HG03108 (cell line): ENCODE results near the gene JARID2.

ENCODE experiments used
- ATAC-seq: cut with Tn5 transposase; IDR thresholded peaks from one replicate; pipeline ENCODE4 v1.9.1; 2021; ENCODE audit warnings: moderate library complexity; ENCODE audit not compliant: unreplicated experiment

JARID2 gene

DNA sequence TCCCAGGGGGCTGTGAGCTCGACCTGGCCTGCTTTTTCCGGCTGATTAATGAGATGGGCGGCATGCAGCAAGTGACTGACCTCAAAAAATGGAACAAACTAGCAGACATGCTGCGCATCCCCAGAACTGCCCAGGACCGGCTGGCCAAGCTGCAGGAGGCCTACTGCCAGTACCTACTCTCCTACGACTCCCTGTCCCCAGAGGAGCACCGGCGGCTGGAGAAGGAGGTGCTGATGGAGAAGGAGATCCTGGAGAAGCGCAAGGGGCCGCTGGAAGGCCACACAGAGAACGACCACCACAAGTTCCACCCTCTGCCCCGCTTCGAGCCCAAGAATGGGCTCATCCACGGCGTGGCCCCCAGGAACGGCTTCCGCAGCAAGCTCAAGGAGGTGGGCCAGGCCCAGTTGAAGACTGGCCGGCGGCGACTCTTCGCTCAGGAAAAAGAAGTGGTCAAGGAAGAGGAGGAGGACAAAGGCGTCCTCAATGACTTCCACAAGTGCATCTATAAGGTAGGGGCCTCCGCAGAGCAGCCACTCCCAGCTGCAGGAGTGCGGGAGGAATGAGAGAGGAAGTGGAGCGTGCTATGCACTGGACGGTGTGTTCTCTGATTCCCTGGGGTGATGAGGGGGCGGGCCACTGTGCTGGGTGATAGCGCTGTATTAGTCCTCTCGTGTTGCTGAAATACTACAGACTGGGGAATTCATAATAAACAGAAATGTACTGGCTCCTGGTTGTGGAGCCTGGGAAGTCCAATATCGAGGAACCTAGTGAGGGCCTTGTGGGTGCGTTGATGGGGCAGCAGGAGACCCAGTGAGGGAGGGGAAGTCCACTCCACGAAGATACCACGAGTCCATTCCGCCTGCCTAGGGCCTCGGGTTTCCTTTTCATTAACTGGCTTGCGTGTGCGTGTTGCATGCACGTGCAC lies 255.3 kb downstream of the JARID2 start:
- ATAC-seq = no peak

DNA sequence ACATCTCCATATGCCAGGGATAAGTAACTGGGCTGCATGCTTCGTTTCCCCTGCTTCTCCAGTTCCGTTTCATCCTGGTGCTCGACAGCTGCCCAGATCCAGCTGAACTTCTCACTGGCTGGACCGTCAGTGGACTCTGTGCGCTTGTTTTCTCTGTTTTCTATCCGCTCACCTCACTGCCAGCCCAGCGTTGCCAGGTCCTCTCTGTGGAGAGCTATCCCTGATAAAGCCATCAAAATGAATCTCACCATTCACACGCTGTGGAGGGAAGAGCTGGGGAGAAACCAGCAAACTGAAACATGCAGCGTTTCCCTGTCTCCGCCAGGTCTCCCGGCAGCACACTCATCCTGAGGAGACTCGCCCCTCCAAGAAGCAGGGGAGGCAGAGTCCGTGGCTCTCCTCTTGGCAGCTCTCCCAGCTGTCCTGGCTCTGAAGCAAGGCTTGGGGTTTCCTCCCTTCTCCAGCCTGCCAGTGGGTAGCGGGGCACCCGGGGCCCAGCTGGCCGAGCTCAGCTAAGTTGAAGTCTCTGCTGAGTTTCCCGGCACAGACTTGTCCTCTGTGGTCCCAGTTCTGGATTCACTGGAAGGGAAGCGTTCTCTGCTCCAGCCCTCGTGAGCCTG lies 256.1 kb downstream of the JARID2 start:
- ATAC-seq = no peak

DNA sequence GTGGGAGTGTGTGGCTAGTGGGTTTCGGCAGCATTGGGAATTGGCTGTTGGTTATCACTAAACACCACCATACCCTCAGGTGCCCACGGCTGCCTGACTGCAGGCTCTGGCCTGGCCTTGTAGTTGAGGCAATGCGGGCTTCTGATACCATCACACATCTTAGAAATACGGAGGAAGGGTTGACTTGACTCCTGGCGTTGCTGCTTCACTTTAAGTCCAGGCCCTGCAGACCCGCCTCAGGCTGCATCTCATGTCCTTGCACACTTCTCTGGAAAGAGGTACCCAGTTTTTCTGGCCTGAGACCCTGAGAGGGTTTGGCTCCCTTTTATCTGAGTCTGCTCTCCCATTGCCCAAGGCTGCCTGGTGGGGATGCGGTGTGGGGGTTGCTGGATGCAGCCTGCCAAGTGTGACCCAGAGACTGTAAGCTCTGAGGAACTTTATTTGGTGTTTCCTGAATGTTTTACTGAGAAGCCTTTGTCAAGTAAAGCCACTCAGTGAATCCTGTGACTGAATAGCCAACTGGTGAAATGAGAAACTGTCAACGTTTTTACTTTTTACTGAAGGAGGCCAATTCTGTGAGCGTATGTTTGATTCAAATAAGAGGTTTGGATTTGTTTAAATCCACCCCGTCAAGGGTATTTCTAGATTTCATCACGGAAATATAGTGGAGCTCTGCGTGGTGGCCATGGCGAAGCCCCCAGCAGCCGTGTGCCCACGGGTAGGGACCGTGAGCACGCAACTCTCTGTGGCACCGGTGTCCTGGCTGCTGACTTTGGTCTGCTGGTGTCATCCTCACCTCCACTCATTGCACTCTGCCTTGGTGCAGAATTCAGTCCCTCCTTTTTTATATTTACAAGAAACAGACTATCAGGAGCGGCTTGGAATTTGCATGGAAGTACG lies 256.8 kb downstream of the JARID2 start:
- ATAC-seq = no peak

DNA sequence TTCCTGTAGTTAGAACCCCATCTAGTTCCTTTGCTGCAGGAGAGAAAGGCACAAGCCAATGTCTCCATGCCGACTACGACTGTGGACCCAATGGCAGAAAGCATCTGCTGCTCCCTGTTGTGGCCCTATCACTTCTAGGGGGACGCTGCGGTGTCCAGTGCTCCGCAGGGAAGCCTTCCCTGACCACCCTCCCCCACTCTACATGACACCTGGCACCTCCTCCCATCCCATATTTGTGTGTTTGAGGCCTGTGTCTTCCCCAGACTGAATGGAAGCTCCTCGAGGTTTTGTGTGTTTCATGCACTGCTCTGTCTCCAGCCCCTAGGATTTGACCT lies 257.4 kb downstream of the JARID2 start:
- no peak for ATAC-seq

DNA sequence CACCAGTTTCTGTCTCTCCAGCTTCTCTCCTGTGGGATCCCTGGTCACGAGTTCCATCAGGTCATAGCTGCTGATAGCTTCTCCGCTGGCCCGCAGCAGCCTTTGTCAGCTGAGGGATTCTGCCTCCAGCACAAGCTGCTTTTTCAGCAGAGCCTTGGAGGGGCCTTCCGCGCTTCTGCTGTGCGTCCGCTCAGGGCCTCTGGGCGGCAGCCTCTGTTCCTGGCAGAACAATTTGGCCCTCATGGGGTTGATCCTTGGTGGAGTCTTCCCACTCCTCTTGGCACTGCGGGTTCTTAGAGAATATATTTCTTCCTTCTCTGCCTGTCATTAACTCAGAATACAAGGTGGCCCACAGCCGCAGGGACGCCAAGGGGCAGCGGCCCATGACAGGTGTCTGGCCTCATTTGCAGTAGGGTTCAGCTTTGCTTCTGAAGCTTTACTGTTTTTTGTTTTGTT lies 258.2 kb downstream of the JARID2 start:
- ATAC-seq = no peak

DNA sequence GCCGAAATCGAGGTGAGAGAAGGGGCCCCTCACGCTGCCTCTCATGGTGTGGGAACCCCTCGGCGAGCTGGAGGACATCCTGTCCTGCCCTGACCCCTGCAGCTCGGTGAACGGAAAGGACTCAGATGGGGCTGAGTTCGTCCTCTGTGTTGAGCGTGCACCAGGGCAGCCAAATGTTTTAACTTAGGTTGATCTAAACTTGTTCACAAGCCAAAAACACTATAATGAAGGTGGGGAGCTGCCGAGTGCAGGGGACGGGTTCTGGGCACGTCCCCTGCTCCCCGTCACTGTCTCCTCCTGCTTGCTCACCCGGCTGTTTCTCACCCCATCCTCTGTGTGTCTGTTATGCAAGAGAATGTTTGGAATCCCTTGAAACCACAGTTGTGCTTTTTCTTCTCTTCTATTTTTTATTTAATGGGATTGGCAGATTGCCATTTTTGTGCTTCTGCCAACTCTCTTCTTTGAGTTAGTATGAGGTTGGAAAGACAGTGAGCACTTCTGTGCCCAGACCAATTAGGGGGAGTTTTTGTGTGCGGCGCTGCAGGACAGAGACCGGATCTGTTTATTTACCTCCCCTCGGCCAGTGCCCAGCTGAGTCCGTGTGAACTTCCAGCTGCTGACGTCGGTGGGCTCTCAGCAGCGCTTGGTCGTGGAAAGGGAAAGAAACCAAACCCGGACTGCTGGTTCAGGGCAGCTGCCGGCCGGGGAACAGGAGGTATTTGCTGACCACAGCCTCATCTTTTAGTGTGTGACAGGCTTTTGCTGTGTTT lies 258.9 kb downstream of the JARID2 start:
- no peak for ATAC-seq

DNA sequence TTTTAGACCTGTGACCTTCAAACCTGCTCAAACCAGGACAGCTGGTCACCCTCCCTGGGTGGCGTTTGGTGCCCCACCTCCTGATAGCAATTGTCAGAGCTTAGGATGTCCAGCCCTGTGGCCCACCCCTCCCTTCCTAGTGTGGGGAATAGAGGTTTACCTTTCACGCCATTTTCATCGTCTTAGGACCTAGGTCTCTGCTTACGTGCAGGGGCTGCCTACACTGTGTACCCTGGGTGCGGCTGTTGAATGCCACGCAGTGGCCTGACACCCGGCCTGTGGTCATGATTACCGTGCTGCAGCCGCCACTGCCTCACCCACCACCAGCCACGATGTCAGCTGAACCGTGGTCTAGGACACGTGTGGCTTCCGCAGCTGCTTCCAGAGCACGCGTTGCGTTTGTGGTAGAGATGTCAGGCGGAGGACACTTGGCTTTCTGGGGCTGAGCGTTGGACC lies 259.6 kb downstream of the JARID2 start:
- ATAC-seq = no peak

DNA sequence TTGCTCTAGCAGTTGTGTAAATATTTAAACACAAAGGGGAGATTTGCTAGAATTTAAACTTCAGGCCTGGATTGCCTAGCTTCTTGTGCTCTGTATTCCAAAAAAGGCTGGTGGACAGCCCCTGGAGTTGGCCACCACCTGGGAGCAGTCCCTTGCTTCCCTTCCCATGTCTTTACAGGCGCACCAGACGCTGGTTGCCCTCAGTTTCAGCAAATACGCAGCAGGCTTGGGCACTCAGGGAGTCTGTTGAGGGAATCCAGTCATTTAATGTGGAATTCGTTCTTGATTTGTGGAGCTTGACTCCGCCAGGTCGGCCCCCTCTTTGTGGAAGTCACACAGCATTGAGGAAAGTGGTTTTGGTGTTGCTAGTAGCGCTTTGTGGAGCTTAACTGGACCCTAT lies 260.2 kb downstream of the JARID2 start:
- no peak for ATAC-seq

DNA sequence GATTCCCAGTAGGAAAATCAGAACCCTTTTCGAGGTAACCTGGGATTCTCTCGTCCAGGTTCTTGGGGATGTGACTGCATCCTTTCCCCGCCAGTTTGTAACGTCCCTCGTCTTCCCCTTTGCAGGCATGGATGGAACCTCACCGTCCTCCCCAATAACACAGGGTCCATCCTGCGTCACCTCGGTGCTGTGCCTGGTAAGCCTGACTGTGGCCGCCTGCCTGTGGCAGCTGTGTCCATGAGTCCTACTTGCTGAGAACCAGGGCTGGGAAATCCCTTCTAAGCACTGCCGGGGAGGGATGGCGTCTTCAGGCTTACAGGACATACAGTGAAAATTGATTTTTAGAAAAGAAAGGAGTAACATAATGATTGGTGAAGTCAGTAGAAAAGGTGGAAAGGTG lies 261.4 kb downstream of the JARID2 start:
- no peak for ATAC-seq

DNA sequence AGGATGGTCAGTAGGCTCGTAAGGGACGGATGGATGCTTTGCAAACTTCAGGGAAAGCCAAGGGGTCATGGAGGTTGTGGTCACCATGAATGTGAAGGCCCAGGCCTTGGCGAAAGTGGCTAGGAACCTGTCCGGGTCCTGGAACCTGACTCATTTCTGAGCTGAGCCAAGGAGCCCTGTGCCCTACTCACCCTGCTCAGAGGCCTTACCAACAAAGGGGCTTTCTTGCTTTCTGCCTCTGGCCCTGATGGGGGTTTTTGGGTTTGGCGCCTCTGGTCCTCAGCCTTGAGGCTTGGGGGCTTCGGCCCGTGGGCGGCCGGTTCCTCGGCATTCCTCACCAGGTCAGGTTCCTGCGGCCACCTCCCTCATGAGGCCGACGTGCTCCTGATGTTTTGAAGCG lies 261.9 kb downstream of the JARID2 start:
- no peak for ATAC-seq

DNA sequence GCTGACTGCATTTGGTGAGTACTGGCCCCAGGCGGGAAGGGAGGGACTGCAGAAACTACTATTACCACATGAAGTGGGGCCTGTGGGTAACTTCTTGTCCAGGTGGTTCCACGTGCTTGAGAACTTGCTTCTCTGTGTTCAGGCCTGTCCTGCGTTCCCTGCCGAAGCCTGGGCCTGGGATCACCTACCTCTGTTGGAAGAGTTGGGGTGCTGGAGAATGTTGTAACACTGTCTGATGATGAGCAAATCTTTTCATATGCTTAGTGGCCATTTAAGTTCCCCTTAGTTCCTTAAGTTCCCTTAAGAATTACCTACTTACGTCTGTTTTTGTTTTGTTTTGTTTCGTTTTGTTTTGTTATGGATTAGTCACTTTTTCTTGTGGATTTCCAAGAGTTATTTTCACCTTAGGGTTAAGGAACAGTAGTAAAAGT lies 262.6 kb downstream of the JARID2 start:
- no peak for ATAC-seq

DNA sequence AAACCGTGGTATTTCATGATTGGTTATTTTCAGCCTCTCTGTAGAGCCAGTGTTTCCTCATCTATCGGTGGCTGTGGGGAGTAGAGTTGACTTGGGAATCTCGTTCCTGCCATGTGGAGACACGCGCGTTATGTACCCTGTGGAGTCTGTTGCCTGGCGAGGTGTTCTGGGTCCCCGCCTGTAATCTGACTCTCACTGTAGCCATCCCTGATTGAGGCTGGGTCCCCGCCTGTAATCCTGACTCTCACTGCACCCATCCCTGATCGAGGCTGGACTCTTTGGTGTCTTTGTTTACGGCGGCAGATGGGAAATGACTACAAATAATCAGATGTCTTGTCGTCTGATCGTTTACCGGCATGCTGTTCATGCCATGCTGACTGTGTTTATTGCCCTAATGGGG lies 263.1 kb downstream of the JARID2 start:
- no peak for ATAC-seq

DNA sequence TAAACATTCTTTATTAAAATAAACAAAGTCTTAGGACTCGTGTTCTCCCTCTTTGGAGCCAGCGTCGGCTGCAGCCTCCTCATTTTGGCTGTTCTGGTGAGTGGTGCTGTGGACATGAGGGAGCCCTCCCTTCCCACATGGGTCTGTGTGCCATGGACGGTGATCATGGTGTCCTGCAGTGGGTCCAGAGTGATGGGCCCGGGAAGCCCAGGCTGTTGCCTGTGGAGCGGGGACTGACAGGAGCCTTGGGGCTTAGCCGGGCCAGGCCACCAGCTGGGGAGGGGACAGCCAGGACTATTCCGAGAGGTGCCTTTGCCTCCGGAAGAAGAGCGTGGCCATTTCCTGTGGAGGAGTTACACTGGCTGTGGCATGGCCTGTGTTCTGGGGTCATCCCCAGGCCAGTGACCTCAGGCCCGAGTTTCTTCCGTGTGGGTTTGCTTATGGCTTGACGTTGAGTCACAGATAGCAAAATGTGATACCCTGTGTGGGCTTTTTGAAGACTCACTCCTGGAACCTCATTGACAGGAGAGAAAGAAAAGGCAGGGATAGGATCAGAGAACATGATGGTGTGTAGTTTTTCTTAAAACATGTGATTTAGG lies 263.6 kb downstream of the JARID2 start:
- ATAC-seq = no peak

DNA sequence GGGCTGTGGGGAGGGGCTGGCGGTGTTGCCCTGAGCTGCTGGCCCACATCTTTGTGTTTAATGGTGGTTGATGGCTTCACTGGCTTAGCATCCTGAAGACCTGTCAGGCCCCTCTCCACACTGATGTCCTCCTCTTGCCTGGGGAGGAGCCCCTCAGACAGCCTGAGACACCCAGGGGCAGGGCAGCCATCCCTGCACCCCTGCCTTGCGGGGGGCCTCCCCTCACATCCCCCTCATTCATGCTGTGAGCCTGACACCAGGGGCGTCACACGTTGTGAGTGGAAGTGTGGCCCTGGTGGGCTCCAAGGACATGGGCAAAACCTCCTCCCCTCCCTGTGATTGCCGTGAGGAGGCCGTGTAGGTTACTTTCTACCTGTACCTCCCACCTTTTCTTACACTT lies 264.3 kb downstream of the JARID2 start:
- no peak for ATAC-seq

DNA sequence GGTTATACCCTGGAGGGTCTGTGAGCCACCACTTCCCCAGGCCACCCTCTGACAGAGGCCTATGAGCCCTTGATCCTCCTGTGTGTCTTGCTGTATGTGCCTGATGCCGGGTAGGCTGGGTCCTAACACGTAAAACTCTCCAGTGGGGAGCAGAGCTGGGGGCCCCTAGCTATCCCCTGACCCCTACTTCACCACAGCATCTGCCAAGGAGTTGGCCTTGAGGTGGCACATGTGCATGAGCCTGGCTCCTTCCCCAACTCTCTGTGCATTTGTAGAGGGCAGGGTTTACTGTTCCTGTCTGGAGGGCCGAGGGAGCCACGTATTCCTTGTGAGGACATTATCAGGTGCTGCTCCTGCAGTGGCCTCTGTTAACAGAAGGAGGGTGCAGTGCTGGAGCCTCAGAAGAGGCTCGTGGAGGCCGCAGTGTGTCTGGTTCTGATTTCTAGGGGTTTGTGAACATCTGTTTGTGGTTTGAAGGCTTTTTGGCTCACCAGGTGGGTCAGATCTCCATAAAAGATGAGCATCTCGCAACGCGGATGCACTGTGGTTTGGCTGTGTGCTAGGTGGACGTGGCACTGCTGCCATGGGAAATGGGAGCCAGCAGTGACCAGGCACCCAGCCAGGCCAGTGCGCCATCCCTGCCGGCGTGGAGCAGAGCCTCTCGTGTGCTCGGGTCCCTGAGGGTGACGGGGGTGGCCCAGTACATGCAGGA lies 264.8 kb downstream of the JARID2 start:
- no peak for ATAC-seq

DNA sequence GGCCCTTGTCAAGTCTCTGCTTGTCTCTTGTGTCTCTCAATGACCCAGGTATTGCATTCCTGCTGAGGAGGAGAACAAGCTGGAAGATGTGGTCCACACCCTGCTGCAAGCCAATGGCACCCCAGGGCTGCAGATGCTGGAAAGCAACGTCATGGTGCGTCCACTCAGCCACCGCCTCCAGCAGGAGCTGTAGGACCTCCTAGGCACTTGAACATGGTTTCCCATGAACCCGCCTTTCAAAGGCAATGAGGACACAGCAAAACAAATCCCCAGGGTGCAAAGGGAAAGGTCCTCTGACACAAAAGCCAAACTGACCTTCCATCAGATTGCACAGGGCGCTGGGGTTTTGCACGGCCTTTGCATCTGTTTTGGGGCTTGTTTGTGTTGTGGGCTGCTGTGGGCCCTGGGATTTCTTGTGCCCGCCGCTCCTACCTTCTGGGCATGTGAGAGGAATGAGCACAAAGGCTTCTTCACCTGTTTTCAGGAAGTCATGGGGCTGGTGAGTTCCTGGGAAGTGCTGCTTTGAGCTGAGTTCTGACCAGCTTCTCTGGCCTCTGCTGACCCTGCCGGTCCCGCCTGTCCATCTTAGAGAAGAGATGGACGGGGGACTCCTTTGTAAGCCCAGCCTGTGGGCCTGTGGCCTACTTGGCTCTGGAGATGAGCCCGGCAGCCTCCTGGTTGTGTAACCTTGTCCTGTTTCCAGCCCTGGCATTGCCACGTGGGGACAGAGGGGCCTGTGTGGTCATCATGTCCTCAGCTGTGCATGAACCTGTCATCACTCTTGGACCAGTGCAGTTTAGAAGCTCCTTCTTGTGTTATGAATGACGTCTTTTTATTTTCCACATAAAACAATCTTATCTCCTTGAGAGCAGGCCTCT lies 265.6 kb downstream of the JARID2 start:
- ATAC-seq = no peak

DNA sequence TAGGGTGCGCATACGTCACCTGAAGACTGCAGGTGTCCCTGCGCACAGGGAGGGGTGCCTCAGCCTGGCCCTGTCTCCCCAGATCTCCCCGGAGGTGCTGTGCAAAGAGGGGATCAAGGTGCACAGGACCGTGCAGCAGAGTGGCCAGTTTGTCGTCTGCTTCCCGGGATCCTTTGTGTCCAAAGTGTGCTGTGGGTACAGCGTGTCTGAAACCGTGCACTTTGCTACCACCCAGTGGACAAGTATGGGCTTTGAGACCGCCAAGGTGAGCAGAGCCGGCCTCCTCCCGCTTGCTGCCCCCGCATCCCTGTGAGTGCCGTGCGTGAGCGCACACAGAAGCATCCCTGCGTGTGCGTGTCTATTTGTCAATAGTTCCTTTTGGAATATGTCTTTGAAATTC lies 266.3 kb downstream of the JARID2 start:
- ATAC-seq = no peak

DNA sequence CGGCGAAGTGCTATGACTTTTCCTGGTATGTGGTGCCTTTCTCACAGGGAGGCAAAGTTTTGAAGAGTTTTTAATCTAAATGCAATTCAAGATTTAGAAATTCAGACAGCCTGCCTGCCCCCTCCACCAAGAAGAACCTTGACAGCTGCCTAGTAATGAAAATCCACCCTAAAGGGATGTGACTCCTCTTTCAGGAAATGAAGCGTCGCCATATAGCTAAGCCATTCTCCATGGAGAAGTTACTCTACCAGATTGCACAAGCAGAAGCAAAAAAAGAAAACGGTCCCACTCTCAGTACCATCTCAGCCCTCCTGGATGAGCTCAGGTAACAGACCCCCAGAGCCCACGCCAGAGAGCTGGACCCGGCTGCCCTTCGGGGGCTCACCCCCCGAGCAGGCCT lies 266.9 kb downstream of the JARID2 start:
- no peak for ATAC-seq
